Activated CD8-positive, alpha-beta memory T cell treated with anti-CD3 and anti-CD28 coated beads, Interleukin-2, amount 50 U/mL, for 48 hours (primary cell): ENCODE results near the gene IL36B.

Experiments
- DNase-seq: peaks from one replicate; pipeline ENCODE4 v3.0.0-alpha.2; 2020

Gene IL36B

GRCh38 chr2:113005030-113005509 is 47.6 kb downstream of the IL36B start, which contains the start of gene IL36A:
IL36A (plus strand) TSS chr2:113005459; CDS start chr2:113005872, 413 bp downstream.
- DNase-seq, result no peak

GRCh38 chr2:113002677-113003076 is 50.0 kb downstream of the IL36B start:
- no peak for DNase-seq

- no peak for DNase-seq
These were observed 52.2 kb downstream of the IL36B start for GRCh38 chr2:113000436-113000835.

DNA sequence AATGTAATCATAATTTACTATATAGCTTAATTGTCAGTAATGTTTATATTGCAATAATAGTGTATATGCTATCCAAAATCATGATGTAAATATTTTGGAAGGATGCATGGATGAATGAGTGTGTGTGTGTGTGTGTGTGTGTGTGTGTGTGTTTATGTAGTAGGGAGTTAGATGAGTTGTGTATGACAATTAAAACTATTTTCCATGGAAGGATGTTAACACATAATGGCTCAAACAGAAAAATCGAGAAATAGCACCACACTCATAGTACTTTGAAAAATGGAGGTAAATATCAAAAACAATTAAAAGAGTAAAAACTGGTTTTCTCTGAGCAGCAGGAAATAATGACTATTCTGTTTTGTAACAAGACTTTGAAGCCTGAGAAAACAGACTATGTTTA is 55.5 kb downstream of the IL36B start:
- no peak for DNase-seq

DNA sequence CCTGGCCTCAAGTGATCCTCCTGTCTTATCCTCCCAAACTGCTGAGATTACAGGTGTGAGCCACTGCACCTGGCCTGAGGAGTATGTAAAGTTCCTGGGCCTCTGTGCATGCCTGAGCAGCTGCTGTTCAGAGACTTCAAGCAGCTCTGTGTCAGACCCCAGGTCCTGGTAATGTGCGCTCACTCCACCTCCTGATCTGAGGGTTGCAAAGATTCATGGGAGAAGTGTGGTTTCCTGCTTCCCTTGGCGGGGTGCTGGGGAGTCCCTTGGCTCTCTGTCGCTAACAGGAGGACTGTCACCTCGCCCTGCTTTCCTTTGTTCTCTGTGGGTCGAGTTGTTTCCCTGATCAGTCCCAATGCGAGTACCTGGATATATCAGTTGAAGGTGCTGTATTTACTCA is 56.0 kb downstream of the IL36B start:
- DNase-seq, result peak; percentile 65

DNA sequence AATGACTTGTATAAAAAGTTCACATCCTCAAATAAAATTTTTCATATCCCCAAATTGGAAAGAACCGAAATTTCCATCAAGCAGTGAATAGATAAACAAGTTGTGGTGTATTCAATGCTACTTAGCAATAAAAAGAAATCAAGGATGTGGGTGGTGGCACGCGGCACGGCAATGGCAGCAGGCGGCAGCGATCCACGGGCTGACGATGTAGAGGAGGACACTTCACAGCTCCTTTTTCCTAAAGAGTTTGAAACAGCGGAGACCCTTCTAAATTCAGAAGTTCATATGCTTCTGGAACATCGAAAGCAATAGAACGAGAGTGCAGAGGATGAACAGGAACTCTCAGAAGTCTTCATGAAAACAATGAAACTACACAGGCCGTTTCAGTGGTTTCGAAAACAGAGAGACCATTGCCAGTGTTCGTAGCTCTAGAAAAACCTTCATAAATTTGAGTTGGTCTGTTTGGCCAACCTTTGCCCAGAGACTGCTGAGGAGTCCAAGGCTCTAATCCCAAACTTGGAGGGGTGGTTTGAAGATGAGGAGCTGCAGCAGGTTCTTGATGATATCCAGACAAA is 57.2 kb downstream of the IL36B start:
- no peak for DNase-seq

DNA sequence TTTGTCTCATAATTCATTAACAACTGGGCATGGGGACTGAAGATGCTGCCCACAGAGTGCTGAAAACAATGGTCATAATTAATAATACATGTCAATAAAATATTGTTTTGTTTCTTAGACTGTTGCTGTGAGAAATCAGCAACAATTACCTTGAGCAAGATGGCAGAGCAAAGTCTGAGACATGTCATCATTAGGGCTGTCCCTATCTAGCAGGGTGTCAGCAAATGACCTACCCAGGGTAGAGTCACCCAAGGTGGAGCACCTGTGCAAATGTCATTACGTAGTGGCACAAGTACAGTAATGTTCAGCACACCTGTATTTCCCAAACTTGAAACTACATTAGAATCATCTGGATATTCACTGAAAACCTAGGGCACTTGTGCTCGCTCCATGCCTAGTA is 58.0 kb downstream of the IL36B start:
- DNase-seq, result no peak

- DNase-seq, result no peak
These were observed 58.8 kb downstream of the IL36B start for GRCh38 chr2:112993831-112994230.

GRCh38 chr2:112989611-112990010 is 63.1 kb downstream of the IL36B start:
- DNase-seq, result no peak

- no peak for DNase-seq
These were observed 67.6 kb downstream of the IL36B start for GRCh38 chr2:112985090-112985489.

DNA sequence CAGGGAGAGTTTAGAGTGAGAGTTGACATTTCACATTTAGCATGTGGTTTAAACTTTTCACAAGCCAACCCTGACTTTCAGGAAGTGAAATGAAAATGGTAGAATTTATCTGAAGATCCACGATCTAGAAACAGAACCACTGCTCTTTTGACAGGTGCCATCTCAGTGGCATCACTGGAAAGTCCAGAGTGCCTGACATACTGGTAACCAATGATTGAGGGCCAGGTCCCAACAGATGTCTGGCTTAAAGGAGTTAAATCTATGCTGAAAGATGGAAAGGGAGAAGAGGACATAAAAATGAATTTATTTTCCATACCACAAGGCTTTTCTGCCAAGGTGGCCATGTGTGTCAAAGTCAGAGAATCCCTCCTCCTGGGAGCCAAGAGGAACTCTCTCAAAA is 72.1 kb downstream of the IL36B start:
- no peak for DNase-seq

GRCh38 chr2:112979731-112980130 is 72.9 kb downstream of the IL36B start:
- no peak for DNase-seq

DNA sequence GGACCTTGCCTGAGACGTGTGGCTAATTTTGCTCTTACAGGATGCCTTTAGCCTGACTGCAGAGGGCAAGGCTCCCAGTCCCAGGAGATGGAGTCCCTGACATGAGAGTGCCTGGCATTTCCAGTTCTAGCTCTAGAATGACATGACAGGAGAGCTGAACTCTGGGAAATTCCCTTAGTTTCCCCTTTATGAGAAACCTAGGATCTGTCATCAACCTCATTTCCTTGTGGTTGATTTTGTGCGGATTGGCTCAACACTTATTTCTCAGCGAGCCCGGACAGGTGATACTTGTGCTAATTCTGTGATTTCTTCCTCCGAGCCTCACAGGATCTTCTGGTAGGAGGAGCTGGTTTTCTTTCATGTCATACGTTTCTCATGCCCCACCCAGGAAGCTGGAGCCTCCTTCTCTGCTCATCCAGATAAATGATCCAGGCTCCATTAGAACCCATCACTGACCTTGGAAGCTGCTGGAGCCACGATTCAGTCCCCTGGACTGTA is 75.1 kb downstream of the IL36B start, which contains the start of gene IL36G:
IL36G (plus strand) TSS at position 448 of the 498 bp plus-strand sequence. CDS start 633 bp downstream, outside the sequence.
- DNase-seq, result no peak
